Measurements from ENCODE around the gene RGS10.

RGS10 gene

GRCh38 chr10:119488675-119489074, 53.8 kb downstream of the RGS10 start:
- CTCF ChIA-PET = interaction anchor here (1.1 to 4.3 kb wide), 18 partner anchors 9 to 320 kb away, joined by 3 to 57 read pairs (median 8); partner anchors contain the start of gene GRK5
- POLR2A ChIA-PET = no interaction called here
- TF ChIP-seq CTCF (IDR thresholded peaks at IDR 0.05; ENCODE audit: control extremely low read depth, extremely low read depth, low read depth, missing control alignments) = no peak
- no peak for DNase-seq (ENCODE audit: extremely low spot score)

GRCh38 chr10:119483839-119484238, 58.7 kb downstream of the RGS10 start:
- CTCF ChIA-PET = no interaction called here
- POLR2A ChIA-PET = no interaction called here
- DNase-seq (ENCODE audit: extremely low spot score) = no peak
- TF ChIP-seq CTCF (IDR thresholded peaks at IDR 0.05; ENCODE audit: control extremely low read depth, extremely low read depth, low read depth, missing control alignments) = no peak

- CTCF ChIA-PET = interaction anchor here (1.0 kb wide), 1 partner anchor 17 kb away, joined by 3 read pairs; no protein-coding TSS in a partner anchor
- DNase-seq (ENCODE audit: extremely low spot score) = no peak
- no peak for TF ChIP-seq CTCF (IDR thresholded peaks at IDR 0.05; ENCODE audit: control extremely low read depth, extremely low read depth, low read depth, missing control alignments)
- POLR2A ChIA-PET = no interaction called here
These were observed 59.5 kb downstream of the RGS10 start for GRCh38 chr10:119483001-119483400.

GRCh38 chr10:119481781-119482426, 60.6 kb downstream of the RGS10 start:
- POLR2A ChIA-PET = no interaction called here
- CTCF ChIA-PET = interaction anchor here (1.0 to 7.2 kb wide), 5 partner anchors 7 to 275 kb away, joined by 3 to 57 read pairs (median 5); partner anchors contain the start of gene GRK5

GRCh38 chr10:119480667-119481066, 61.9 kb downstream of the RGS10 start:
- no peak for TF ChIP-seq CTCF (IDR thresholded peaks at IDR 0.05; ENCODE audit: control extremely low read depth, extremely low read depth, low read depth, missing control alignments)
- DNase-seq (ENCODE audit: extremely low spot score) = no peak
- ChIA-PET POLR2A (no interaction called here), CTCF (interaction anchor here (1.5 to 7.2 kb wide), 4 partner anchors 8 to 274 kb away, joined by 3 to 57 read pairs (median 4); partner anchors contain the start of gene GRK5)

More at GRCh38 chr10:119481781-119482426, 60.6 kb downstream of the RGS10 start:
- TF ChIP-seq CTCF (IDR thresholded peaks at IDR 0.05; ENCODE audit: control extremely low read depth, extremely low read depth, low read depth, missing control alignments) = no peak
- no peak for DNase-seq (ENCODE audit: extremely low spot score)

- ChIA-PET CTCF (interaction anchor here (1.5 to 7.2 kb wide), 3 partner anchors 9 to 281 kb away, joined by 3 to 57 read pairs (median 10); no protein-coding TSS in a partner anchor), POLR2A (no interaction called here)
- DNase-seq (ENCODE audit: extremely low spot score) = no peak
- no peak for TF ChIP-seq CTCF (IDR thresholded peaks at IDR 0.05; ENCODE audit: control extremely low read depth, extremely low read depth, low read depth, missing control alignments)
These were observed 63.0 kb downstream of the RGS10 start for GRCh38 chr10:119479532-119479931.
